Astrocyte of the hippocampus (primary cell): ENCODE results near the gene SNRNP25.

Experiments
- DNase-seq: peaks from one replicate; pipeline ENCODE4 v3.0.0; 2011; ENCODE audit warnings: low read depth, low spot score

SNRNP25 gene

DNA sequence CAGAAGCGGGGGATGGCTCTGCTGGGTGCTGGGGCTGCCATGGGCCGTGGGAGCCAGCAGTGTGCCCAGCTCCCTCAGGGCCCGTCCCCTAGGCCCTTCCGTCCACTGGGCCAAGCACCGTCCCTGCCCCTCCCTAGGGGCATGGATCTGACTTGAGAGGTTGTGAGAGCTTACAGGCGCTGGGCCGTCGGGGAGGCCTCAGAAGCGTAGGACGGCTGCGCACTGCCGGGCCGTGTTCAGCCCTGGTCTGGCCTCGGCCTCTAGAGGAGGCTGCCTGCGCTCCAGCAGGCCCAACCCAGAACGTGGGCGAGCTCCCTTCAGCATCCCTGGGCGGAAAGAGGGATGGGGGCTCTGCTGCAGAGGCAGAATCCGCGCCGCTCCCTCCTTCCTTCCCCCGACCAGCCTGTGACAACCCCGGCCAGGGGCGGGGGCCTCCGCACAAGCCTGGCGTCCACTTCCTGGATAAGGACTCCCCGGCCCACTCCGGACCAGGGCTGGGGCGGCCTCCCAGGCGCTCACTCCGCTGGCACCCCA, 23.7 kb downstream of the SNRNP25 start:
- DNase-seq = peak; percentile 71

DNA sequence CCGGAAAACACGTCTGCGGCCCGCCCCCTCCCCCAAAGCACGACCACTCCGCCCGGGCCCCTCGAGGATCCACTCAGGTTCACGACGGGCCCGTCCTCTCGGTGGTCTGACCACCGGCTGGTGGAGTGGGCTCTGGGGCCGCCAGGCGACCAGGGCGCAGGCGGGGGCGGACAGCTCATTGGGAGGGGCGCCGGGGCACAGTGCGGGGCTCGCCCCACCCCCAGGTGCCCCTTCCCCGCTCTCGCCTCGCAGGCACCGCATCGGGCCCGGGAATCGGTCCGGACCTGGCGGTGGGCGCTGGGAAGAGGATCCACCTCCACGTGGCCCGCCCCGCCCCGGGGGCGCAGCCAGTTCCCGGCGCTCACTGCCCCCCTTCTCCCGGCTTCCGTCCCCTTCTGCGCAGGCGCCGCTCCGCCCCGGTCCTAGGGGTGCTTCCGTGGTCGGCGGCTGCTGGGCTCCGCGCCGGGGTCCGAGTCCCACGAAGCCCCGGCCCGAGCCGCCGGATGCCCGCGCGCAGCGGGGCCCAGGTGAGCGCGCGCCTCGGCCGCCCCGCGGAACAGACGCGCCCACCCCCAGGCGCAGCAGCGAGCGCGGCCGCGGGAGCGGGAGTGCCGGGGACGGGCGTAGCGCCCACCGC, 24.3 kb downstream of the SNRNP25 start, which contains the start of gene MPG:
Gene MPG, plus strand, starts transcription at position 419 of the 637 bp plus-strand sequence. Its CDS starts 85 bp downstream, at position 504.
- DNase-seq = peak; percentile 90

DNA sequence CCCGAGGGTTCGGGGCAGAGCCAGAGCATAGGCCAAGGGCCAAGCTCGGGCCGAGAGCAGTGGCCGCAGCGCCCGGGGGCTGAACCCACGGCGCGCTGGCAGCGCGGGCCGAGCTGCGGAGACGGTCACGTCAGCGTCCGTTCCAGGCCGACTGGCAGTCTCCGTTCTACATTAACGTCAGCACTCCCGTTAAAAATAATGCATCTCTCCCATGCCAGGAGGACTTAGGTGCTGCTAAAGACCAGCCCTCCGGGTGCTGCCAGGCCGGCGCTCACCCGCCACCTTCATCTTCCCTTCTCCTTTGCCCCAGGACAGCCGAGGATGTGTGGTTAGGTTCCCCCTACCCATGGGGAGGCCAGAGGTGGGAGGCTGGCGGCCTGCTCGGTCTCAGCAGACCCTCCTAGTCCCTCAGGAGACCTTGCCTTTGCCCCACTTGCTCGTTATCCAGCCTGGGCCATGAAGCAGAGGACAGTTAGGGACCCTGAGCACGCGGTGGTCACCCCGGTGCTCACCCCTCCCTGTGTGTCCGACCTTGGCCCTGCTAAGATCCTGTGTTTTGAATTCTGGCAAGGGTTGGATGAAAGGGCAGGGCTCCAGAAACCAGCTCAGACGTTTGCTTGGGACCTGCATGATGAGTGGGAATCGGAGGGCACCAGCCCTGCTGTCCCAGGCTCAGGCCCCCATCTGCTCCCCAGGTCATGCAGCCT, 25.0 kb downstream of the SNRNP25 start:
- DNase-seq = peak; percentile 75

DNA sequence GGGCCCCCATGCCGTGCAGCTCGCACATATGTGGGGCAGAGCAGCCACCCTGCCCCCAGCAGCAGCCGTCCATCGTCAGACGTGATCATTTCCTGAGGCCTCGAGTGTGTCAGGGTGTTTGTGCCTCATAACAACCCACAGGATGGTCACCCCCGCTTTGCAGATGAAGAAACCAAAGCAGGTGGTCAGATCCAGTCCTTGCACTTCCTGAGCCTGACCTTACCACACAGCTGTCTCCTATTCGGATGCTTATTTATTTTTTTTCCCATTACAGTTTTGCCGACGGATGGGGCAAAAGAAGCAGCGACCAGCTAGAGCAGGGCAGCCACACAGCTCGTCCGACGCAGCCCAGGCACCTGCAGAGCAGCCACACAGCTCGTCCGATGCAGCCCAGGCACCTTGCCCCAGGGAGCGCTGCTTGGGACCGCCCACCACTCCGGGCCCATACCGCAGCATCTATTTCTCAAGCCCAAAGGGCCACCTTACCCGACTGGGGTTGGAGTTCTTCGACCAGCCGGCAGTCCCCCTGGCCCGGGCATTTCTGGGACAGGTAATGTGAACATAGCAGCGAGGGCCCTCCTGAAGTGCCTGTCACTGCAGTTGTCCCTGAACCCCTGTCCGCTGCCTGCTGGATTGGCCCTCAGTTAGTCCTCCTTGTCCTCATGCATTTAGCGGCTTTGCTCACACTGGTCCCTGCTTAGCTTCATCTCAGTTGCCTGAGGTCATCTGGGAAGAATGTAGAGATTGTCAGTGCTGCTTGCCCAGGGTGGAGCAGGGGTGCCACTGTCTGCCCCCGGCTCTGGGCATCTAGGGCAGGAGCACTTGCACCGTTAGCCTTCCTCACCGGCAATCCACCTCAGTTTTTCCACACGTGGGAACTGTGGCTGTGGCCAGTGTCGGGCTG, 25.8 kb downstream of the SNRNP25 start:
- no peak for DNase-seq

DNA sequence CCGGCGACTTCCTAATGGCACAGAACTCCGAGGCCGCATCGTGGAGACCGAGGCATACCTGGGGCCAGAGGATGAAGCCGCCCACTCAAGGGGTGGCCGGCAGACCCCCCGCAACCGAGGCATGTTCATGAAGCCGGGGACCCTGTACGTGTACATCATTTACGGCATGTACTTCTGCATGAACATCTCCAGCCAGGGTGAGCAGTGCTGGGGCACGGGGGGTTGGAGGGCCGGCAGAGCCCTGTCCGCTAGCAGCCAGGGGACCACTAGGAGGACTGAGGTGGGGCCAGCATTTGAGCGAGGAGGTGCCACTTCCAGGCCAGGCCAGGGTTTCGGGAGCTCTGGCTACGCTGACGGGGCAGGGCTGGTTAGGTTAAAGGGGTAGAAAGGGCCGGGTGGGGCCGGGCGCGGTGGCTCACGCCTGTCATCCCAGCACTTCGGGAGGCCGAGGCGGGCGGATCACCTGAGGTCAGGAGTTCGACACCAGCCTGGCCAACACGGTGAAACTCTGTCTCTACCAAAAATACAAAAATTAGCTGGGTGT, 29.5 kb downstream of the SNRNP25 start:
- no peak for DNase-seq

DNA sequence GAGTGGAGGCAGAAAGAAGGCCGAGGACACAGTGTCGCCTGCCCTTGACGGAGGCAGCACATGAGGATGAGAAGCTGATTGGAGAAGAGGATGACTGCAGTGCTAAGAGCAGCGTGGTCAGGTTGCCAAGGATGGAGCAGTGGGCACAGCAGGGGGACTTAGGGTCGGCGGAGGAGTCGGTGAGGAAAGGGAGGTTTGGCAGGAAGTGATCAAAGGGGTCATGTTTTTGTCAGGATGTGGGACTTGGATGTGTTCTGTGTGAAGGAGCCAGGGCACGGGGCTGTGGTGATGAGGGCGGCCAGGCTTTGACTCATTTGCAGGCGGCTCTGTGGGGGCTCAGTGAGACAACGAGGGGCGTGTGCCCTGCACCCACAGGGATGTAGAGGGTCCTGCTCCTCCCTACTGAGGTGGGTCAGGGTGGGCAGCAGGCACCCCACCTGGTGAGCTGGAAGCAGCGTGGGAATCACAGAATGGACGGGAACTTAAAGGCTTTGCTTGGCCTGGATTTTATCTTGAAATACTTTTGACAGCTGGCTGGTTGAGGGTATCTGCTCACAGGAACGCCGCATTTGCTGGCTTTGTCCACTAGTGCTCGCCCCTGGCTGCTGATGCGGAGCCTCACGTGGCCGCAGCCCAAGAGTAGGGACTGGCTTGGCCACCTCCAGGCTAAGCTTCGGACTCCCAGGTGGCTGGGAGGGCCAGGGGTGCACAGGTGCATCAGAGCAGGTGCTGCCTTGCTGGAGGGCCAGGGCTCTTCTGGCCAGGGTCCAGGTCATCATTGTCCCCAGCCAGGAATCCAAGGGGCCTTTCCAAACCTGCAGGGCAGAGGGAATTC, 30.4 kb downstream of the SNRNP25 start:
- no peak for DNase-seq

DNA sequence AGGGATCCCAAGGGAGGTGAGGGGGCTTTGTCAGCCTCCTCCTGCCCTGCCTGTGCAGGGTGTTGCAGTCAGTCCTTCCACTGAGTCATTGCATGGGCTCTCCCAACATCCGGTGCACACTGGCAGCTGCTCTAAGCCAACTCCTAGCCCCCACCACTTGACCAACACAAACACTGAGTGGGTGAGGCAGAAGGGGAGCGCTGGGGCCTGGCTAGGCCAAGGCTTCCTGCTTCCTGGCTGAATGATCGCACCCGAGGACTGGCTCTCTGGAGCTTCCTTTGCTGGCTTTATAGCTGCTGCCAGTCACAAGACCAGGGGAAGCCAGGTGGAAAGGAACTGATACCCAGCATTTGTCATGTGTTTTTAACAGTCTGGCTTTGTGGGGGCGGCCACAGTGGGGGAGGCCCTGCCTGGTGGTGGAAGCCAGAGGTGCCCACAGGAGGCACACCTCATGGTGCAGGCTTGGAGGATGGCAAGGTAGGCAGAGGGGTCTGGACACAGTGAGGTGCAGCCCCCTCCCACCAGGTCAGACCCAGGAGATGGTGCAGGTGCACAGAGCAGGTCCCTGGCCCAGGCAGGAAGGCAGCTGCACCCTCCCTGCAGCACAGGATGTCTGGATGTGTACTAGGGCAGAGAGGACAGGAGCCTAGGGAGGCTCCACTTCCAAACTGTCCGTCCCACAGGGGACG, 31.2 kb downstream of the SNRNP25 start:
- DNase-seq = peak; percentile 92

DNA sequence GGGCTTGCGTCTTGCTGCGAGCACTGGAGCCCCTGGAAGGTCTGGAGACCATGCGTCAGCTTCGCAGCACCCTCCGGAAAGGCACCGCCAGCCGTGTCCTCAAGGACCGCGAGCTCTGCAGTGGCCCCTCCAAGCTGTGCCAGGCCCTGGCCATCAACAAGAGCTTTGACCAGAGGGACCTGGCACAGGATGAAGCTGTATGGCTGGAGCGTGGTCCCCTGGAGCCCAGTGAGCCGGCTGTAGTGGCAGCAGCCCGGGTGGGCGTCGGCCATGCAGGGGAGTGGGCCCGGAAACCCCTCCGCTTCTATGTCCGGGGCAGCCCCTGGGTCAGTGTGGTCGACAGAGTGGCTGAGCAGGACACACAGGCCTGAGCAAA, 31.8 kb downstream of the SNRNP25 start:
- no peak for DNase-seq

DNA sequence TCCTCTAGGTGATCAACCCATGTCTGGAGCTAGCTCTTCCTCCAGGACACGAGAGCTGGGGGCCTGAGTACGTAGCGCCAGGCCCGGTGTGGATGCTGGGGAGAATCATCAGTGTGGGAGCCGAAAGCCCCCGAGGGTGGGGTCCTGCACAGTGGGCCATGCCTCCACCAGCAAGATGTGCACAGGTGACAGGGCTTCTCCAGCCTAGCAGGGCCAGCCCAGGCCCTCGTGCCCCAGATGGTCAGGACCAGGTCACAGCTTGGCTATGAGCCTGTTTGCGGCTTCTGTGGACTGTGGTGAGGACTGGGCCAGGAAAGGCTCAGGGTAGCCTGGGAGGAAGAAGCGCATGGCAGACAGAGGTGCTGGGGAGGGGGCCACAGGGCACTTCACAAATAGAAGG, 32.2 kb downstream of the SNRNP25 start:
- no peak for DNase-seq

DNA sequence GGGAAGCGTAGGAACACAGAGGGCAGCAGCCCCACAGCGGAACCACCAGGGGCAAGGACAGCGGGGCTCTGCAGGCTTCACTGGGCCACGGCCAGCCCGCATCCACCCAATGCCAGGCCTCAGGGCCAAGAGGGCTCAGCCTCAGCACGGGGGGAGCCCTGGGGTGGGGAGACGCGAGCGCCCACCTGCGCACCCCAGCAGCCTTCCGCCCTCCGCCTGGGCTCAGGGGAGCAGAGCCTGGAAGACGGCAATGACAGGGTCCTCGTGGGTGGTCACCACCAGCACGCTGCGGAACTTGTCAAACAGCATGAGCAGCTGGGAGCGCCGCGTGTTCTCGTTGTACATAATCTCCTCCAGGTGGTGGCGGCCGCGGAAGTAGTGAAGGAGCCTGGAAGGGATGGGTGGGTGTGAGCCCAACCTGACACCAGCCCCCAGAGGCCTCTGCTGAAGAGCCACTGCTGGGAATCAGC, 32.9 kb downstream of the SNRNP25 start:
- no peak for DNase-seq

DNA sequence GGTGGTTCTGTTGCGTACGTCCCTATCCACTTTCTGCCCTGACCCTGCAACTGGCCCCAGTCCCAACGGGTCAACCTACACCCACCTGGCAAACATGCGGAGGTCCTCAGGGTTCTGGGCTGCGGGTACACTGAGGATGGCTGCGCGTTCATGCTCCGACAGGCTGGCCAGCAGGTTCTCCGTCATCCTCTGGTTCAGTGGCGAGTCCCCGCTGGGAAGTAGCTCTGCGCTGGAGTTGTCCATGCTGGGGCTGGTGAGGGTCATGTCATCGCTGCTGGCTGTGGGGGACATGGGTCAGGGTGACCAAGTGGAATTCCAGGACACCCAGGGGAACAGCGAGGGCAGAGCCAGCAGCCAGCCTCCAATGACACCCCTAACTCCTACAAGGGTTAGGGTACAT, 35.0 kb downstream of the SNRNP25 start:
- no peak for DNase-seq

DNA sequence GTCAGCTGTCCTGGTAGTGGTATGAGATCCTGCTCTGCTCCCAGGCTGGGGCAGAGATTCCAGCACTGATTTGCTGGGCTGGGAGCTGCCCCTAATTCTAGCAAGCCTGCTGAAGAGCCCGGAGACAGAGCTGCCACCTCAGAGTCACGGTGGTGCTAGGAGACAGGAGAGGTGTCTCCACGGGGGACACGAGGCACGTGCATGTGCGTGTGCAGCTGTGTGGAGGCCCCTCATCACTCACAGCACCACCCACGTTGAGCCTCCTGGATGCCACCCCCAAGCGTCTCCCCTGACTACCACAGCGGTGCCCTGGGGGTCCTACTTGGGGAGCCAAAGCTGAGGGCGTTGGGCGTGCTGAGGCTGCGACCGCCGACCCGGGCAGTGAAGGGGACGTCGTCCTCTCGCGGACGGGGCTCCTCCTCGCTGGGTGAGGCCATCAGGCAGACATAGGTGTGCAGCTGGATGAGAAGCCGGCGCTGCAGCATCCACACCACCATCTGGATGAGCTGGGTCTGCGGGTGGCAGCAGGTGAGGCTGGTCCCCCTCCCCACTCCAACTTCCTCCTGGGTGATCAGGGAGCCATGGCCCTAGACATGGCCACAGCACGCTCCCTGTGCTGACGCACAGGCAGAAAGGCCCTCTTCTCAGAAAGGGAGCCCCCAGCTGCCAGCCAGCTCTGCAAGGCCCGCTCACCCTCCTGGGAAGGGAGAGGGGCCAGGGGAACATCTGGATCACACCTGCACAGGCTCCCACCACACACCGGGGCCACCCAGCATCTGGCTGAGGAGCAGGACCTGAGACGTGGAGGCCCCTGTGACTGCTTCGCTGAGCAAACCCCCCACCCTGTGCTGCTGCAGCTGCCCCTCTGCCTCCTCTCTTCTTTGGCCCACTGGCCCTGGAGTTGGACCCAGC, 36.0 kb downstream of the SNRNP25 start:
- no peak for DNase-seq

DNA sequence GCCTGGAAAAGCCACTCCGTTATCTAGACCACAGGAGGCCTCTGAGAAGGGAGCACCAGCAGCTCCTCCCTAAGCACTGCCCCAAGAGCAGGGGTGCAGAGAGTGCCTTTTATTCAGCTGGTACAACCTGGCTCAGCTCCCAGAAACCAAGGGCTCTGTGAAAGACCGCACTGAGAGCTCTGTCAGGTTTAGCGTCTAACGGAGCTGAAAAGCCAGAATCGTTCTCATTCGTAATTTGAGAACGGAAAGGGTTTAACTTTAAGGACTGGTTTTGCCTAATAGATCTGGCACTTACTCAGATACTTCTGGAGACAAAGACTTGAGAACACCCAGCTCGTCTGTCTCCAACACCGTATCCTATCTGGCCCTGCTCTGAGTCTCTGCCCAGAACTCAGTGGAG, 37.9 kb downstream of the SNRNP25 start:
- DNase-seq = peak; percentile 92

DNA sequence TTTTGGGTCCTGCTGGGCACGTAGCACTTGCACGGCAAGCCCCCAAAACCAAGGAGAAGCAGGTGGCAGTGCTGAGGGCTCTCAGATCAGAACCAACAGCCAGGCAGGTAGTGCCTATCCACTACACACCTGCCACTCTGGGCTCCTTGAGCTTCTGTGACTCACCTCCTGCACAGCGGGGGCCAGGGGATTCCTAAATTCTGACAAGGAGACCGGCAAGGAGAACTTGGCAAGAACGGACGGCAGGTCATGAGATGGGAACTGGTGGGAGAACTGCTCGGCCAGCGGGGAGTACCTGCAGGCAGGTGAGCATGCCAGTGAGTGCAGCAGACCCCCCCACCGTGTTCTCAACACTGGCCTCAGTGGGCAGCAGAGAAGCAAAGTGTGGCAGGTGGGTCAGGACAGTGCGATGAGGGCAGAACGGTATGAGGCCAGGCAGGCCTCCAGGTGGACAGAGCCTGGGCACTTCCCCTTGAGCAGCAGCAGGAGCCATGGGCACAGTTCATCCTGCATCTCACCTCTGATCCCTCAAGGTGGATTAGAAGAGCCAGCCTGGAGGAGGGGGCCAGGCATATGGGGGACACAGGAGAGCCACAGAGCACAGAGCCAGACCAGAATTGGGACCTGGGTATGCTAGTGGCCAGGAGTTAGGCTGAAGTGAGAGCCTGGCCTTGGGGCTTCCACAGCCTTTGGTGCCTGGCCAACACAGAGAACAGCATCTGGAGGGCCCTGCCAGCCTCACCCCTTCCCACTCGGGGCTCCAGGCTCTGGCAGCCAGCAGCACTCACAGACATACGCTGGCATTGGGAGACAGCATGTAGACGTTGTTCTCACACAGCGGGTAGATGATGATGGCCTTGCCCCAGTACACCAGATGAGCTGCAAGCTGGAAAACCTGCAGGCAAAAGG, 39.1 kb downstream of the SNRNP25 start:
- no peak for DNase-seq

DNA sequence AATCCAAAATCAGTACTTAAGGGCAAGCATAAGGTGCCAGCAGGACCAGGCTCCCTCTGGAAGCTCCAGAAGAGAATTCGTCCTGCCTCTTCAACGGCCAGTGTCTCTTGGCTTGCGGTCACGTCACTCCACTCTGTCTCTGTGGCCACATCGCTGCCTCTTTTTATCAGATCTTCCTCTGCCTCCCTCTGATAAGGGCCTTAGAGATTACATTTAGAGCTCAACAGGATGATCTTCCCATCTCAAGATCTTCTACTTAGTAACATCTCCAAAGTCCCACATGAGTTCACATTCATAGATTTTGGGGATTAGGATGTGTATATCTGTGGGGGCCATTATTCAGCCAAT, 41.3 kb downstream of the SNRNP25 start:
- no peak for DNase-seq

DNA sequence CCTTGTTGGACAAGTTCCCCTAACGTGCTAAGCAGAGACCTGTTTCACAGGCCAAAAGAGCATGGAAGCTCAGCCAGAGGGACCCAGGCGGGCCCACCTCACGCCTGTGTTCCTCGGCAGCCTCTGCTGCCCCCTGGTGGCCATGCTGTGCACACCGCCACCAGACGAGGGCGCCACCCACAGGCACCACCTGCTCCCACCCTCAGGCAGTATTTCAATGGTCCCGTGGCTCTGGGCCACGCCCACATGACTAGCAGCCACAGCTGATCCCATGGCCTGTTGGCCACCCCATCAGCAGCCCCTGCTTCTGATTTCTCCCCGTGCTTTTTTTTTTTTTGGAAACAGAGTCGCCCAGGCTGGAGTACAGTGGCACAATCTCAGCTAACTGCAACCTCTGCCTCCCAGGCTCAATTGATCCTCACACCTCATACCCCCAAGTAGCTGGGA, 43.3 kb downstream of the SNRNP25 start:
- peak; percentile 94 for DNase-seq

DNA sequence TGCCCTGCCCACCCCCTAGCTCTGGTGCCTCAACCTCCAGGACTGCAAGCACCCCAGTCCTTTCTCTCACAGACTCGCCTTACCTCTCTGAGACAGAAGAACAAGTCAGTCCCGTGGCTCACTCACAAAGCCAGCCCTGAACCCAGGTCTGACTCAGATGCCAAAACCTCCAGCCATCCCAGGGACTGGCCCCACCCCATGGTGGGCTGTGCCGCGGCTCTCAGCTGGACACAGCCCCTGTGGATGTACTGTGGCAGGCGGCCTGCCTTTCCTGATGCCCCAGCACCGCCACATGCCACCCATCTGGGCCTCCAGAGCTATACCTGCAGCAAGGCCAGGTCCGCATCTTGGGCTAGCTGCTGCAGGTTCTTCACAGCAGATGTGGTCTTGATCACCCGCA, 44.2 kb downstream of the SNRNP25 start:
- DNase-seq = peak; percentile 84

DNA sequence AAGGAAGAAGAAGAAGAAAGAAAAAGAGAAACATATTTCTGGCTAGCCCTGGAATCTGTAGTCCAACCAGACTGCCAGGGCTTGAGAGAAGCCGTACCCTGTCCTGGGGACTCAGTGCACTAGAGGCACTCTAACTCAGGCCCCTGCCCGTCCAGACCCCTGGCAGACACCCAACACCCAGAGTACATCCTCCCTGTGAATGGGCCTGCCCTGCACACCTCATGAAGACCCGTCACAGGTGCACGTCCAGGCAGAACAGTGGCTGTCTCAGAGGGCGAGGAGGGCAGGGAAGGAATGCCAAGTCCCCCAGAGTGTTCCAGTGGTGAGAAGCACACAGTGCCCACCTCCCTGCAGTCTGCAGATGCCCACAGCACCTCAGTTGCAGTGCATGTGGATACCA, 47.4 kb downstream of the SNRNP25 start:
- DNase-seq = no peak
